GM12878 (cell line): ENCODE measurements around the gene RAB33A.

Experiments
- CBX3 ChIP-seq: fragments of 200-600 bp; sonication (generic); IDR thresholded peaks from 2 replicates; pipeline ENCODE4 v1.6.1; 2016; ENCODE audit warnings: low read depth, borderline replicate concordance
- IKZF2 ChIP-seq, 2 experiments: fragments of 450-650 bp; IDR thresholded peaks; 2 replicates each; pipeline ENCODE4 v1.6.1; 2017; ENCODE audit warnings: mild to moderate bottlenecking in 2 of 2, moderate library complexity in 2 of 2
- POLR2A ChIP-seq: IDR thresholded peaks from 2 replicates; pipeline ENCODE4 v1.6.1; 2011; ENCODE audit warnings: low read depth, mild to moderate bottlenecking, low read length
- YY1 ChIP-seq: IDR thresholded peaks from 2 replicates; pipeline ENCODE4 v1.6.1; 2011; ENCODE audit warnings: low read depth, mild to moderate bottlenecking, low read length
- ZNF207 ChIP-seq: fragments of 450-650 bp; IDR thresholded peaks from 2 replicates; pipeline ENCODE4 v1.6.1; 2014; ENCODE audit warnings: antibody characterized with exemption, mild to moderate bottlenecking, borderline replicate concordance

GRCh38 chrX:130130990-130131389 is 40.8 kb upstream of the RAB33A start:
- TF ChIP-seq ZNF207 (no peak), YY1 (no peak), POLR2A (no peak), IKZF2 (IDR thresholded peaks at IDR 0.05) (no peak), CBX3 (no peak)
